Upper lobe of right lung (tissue), 1 donor: ENCODE measurements around the gene IRF1. TPM values are rescaled to one million over a fixed set of nuclear protein-coding genes. Genes with fewer than 3 reads are reported as not detected.
A peak's percentile ranks its signal among the peaks of the same experiment; 100 is the strongest.

Experiments used
- ATAC-seq: fragments of 200-7000 bp; cut with Tn5 transposase; one replicate; pipeline ENCODE4 v1.9.1; 2020; ENCODE audit warnings: mild to moderate bottlenecking, moderate library complexity
- DNase-seq: peaks from one replicate; pipeline ENCODE4 v3.0.0-alpha.2; 2020
- H3K27ac ChIP-seq: fragments of 200-600 bp; one replicate; pipeline ENCODE4 v1.8.0; 2022
- H3K27me3 ChIP-seq: fragments of 200-600 bp; one replicate; pipeline ENCODE4 v1.8.0; 2022; ENCODE audit warnings: mild to moderate bottlenecking
- H3K36me3 ChIP-seq: fragments of 200-600 bp; one replicate; pipeline ENCODE4 v1.8.0; 2022
- H3K4me1 ChIP-seq: fragments of 200-600 bp; one replicate; pipeline ENCODE4 v1.8.0; 2022
- H3K4me3 ChIP-seq: fragments of 200-600 bp; one replicate; pipeline ENCODE4 v1.8.0; 2022; ENCODE audit warnings: mild to moderate bottlenecking
- H3K9me3 ChIP-seq: fragments of 200-600 bp; one replicate; pipeline ENCODE4 v1.8.0; 2022
- intact Hi-C: fragments of 100-400 bp; cut with DNase I; formaldehyde crosslinking; loops from one replicate; pipeline ENCODE4 v1.11.0; 2022
- total RNA-seq: library from RNA; stranded (reverse); fragmentation: NEBNext Ultra II Directional; extraction: Animal tissue kit (Norgen Biotek cat#: 25700); gene quantifications from one replicate; pipeline ENCODE4 v1.2.1, GENCODE V29; 2021
- TF ChIP-seq, protein P1 (sequence below): fragments of 200-600 bp; IDR thresholded peaks from one replicate; pipeline ENCODE4 v1.8.0; 2022; ENCODE audit warnings: antibody characterized with exemption
- donor health status: DM: no; HTN: yes; CAD: no; lungs with severe emphysema.

IRF1 gene
- total RNA-seq, 1 donor from 2014 or later = 59.5 TPM

DNA sequence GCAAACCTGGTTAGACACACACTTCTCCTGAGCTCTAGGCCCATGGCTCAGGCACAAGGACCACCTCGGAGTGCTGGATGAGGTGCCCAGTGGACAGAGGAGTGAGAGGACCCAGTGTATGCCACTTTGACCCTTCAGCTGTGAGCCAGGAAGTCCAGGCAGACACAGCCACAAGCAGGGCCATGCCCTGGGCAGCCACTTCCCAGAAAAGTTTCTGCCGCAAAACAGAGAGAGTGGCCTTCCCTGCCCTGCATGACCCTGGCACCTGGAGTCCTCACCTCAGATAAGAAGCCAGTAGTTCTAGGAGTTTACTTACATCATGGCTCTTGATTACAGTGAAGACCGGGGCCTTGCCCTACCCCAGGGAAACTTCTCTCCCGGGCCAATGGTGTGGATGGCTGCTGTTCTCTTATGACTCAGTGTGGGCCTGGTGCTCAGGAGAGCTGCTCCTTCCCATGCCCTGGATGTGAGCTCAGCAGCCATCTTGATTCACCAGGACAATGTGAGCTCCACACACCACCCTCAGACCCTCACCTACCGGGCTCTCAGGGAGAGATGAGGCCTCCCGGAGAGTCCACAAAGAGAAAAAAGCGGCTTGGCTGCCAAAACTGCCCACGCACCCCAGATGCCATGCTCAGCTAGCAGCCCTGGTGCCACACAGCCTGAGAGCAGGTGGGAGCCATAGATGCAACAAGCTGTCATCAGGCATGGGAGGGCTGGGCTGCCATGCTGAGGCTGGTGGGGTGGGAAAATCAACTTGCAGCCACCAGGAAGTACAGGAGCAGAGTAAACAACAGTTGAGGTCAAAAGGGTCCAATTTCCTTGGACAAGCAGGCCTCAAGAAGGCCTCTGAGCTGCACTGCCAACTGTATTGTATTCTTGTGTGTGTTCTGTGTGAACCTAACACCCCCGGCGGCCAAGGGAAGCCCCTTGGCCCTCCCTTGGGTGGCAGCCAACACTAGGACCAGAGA is 11.7 kb upstream of the IRF1 start:
- Histone ChIP-seq H3K4me3 (no peak overlapping the region), H3K36me3 (no peaks in the 10 kb centered on the region), H3K4me1 (peaks cover 44% of the 10 kb centered on the region), H3K27me3 (no peaks in the 10 kb centered on the region), H3K9me3 (no peaks in the 10 kb centered on the region), H3K27ac (peak overlapping the region; percentile 63)
- DNase-seq (no peak), ATAC-seq (peak; percentile 2)
- TF ChIP-seq, protein P1, sequence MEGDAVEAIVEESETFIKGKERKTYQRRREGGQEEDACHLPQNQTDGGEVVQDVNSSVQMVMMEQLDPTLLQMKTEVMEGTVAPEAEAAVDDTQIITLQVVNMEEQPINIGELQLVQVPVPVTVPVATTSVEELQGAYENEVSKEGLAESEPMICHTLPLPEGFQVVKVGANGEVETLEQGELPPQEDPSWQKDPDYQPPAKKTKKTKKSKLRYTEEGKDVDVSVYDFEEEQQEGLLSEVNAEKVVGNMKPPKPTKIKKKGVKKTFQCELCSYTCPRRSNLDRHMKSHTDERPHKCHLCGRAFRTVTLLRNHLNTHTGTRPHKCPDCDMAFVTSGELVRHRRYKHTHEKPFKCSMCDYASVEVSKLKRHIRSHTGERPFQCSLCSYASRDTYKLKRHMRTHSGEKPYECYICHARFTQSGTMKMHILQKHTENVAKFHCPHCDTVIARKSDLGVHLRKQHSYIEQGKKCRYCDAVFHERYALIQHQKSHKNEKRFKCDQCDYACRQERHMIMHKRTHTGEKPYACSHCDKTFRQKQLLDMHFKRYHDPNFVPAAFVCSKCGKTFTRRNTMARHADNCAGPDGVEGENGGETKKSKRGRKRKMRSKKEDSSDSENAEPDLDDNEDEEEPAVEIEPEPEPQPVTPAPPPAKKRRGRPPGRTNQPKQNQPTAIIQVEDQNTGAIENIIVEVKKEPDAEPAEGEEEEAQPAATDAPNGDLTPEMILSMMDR = no peak
- intact Hi-C loops = loop anchor here (5.0 kb wide), 1 partner anchor 115 kb away; no protein-coding TSS in a partner anchor

DNA sequence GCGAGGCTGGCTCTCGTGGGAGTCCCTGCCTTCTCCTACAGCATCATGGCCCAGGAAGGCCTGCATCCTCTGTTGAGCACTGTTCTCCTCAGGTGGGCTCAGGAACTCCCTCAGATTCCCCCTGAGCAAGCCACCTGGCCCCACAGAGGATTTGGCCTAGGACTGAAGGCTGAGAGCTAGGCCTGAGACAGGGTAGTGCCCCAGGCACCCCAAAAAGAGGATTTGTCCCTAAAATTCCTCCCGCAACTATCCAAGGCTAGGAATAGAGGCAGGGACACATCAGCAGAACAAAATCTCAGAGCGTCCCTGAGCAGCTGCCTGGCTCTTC is 11.0 kb upstream of the IRF1 start:
- Histone ChIP-seq H3K4me1 (peaks cover 45% of the 10 kb centered on the region), H3K36me3 (no peaks in the 10 kb centered on the region), H3K27ac (peak overlapping the region; percentile 63), H3K9me3 (no peaks in the 10 kb centered on the region), H3K27me3 (no peaks in the 10 kb centered on the region), H3K4me3 (no peak overlapping the region)
- DNase-seq (no peak), ATAC-seq (no peak)
- TF ChIP-seq, protein P1 = no peak
- intact Hi-C loops = loop anchor here (5.0 kb wide), 1 partner anchor 114 kb away; no protein-coding TSS in a partner anchor

DNA sequence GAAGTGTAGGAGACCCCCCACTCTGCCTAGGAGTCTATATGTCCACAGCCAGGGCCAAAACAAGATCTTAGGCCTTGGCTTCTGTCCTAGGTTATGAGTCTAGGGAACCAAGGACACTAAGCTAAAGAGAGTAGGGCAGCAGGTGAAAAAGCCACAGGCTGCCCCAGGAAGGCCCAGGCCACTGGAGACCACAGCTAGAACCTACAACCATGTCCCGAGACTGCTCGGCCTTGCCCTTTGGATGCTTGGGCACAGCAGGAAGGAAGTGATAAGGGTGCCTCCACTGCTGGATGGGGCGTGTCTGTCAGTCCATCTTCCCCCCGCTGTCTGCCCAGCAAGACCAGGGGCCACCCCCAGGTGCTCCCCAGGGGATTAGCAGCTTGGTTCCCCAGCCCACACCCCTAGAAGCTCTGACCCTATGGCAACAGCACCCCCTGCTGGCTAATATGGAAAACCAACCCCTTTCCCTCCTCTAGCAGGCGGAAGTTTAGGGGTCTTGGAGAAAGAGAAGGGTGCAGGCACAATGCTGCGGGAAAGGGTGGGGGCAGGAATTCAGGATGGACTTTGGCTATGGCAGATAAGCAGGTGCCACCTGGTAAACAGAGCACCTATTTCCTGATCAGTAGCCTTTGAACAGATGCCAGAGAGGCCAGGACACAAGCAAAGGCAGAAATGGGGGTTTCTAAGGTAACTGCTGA is 10.5 kb upstream of the IRF1 start:
- DNase-seq = peak; percentile 77
- intact Hi-C loops = loop anchor here (5.0 kb wide), 1 partner anchor 114 kb away; no protein-coding TSS in a partner anchor
- Histone ChIP-seq H3K27me3 (no peaks in the 10 kb centered on the region), H3K9me3 (no peaks in the 10 kb centered on the region), H3K36me3 (no peaks in the 10 kb centered on the region), H3K27ac (peak overlapping the region; percentile 63), H3K4me3 (no peak overlapping the region), H3K4me1 (peaks cover 40% of the 10 kb centered on the region)
- TF ChIP-seq, protein P1 = peak; percentile 85
- peak; percentile 40 for ATAC-seq

DNA sequence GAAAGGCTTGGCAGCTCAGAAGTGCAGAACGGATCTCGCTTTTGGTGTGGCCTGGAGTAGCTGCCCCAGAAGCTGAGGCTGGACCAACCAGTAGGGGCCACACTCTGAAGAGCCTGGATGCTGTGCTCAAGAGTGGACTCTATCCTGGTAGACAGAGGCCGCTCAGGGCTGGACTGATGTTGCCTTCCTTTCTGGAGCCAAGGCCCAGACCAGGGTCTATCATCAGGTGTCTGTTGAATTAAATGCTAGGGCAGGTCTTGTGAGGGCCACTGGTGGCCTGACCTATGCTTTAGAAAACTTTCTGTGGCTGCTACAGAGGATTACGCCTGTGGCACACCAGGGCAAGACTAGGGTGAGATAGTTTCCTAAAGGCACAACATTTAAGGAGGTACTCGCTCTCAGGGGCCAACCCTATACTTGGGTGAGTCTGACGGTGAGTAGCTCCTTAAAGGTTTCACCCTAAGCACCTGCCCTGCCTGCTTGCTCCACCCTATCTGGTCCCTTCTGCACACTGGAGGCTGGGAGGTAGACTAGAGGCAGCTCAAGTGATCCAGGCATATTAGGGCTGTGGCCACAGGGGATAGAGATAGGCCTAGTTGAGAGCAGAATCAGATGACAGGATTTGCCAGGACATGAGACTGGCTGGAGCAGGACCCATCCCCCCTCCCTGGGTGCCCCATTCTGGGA is 9.8 kb upstream of the IRF1 start:
- no peak for ATAC-seq
- H3K36me3 ChIP-seq = no peaks in the 10 kb centered on the region
- intact Hi-C loops = loop anchor here (5.0 kb wide), 1 partner anchor 113 kb away; no protein-coding TSS in a partner anchor
- peak overlapping the region; percentile 63 for H3K27ac ChIP-seq
- H3K27me3 ChIP-seq = no peaks in the 10 kb centered on the region
- TF ChIP-seq, protein P1 = no peak
- H3K4me3 ChIP-seq = no peak overlapping the region
- DNase-seq = no peak
- peaks cover 35% of the 10 kb centered on the region for H3K4me1 ChIP-seq
- H3K9me3 ChIP-seq = no peaks in the 10 kb centered on the region

DNA sequence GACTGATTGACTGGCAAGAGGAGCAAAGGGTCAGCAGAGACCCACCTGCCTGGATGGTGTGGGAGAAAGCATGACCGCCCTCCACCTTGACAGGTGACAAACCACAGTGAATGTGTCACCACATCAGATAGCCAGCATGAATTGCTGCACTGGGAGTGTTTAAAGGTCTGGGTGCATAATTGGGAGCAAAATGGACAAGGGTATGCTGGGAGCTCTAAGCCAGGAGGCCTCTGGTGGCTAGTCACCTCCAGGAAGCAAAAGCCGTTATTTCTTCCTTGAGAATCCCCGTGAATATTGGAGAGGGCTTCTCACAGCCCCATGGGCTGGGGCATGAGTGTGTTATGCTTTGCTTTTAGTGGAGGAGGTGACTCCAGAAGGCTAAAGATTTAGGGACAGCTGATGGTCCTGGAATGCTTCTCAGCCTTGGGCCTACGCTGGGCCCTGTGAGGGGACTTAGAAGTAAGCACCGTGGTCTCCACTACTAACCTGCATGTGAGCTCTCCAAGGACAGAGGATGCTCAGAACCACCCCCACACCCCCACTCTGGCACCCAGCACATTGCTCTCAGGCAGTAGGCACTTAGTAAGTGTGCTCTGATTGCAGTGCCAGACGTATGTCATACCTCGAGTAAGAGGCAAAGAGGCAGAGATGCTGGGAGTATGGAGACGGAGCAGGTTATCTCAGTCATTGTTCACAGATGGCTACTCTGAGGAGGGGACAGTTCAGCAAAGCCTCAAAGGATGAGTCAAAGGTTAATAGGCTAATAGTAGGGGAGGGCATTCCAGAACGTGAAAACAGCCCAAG is 9.1 kb upstream of the IRF1 start:
- TF ChIP-seq, protein P1 = no peak
- ATAC-seq (no peak), DNase-seq (no peak)
- Histone ChIP-seq H3K4me1 (peaks cover 40% of the 10 kb centered on the region), H3K4me3 (no peak overlapping the region), H3K9me3 (no peaks in the 10 kb centered on the region), H3K27me3 (no peaks in the 10 kb centered on the region), H3K27ac (peak overlapping the region; percentile 6), H3K36me3 (no peaks in the 10 kb centered on the region)
- intact Hi-C loops = loop anchor here (5.0 kb wide), 1 partner anchor 112 kb away; no protein-coding TSS in a partner anchor
